Peyer's patch (tissue), 4 donors: ENCODE measurements around the gene KRTAP9-3.

Experiments used
- POLR2A ChIP-seq, 2 donors: fragments of 450-650 bp; IDR thresholded peaks; one replicate each; pipeline ENCODE4 v1.5.1; 2017; ENCODE audit warnings: antibody characterized with exemption in 2 of 2, mild to moderate bottlenecking in 2 of 2, moderate library complexity in 2 of 2
- TF ChIP-seq, protein P1 (sequence below), 6 experiments: fragments of 450-650 bp in 4 of 6; fragments of 200-600 bp in 2 of 6; sonication (generic) in 1 of 6; IDR thresholded peaks; one replicate each; pipeline ENCODE4 v1.5.1; 2017 to 2019; ENCODE audit warnings: antibody characterized with exemption in 6 of 6, mild to moderate bottlenecking in 3 of 6, moderate library complexity in 1 of 6

GRCh38 chr17:41212524-41213169 lies 19.6 kb upstream of the KRTAP9-3 start:
- TF ChIP-seq, protein P1, sequence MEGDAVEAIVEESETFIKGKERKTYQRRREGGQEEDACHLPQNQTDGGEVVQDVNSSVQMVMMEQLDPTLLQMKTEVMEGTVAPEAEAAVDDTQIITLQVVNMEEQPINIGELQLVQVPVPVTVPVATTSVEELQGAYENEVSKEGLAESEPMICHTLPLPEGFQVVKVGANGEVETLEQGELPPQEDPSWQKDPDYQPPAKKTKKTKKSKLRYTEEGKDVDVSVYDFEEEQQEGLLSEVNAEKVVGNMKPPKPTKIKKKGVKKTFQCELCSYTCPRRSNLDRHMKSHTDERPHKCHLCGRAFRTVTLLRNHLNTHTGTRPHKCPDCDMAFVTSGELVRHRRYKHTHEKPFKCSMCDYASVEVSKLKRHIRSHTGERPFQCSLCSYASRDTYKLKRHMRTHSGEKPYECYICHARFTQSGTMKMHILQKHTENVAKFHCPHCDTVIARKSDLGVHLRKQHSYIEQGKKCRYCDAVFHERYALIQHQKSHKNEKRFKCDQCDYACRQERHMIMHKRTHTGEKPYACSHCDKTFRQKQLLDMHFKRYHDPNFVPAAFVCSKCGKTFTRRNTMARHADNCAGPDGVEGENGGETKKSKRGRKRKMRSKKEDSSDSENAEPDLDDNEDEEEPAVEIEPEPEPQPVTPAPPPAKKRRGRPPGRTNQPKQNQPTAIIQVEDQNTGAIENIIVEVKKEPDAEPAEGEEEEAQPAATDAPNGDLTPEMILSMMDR (IDR thresholded peaks at IDR 0.05), result no peak
- TF ChIP-seq POLR2A (IDR thresholded peaks at IDR 0.05), result no peak
